GM19467 (cell line): Measurements from ENCODE around the gene KCND1.

Experiments
- ATAC-seq: cut with Tn5 transposase; IDR thresholded peaks from one replicate; pipeline ENCODE4 v1.9.1; 2021; ENCODE audit warnings: mild to moderate bottlenecking, moderate library complexity; ENCODE audit not compliant: unreplicated experiment

KCND1 gene

DNA sequence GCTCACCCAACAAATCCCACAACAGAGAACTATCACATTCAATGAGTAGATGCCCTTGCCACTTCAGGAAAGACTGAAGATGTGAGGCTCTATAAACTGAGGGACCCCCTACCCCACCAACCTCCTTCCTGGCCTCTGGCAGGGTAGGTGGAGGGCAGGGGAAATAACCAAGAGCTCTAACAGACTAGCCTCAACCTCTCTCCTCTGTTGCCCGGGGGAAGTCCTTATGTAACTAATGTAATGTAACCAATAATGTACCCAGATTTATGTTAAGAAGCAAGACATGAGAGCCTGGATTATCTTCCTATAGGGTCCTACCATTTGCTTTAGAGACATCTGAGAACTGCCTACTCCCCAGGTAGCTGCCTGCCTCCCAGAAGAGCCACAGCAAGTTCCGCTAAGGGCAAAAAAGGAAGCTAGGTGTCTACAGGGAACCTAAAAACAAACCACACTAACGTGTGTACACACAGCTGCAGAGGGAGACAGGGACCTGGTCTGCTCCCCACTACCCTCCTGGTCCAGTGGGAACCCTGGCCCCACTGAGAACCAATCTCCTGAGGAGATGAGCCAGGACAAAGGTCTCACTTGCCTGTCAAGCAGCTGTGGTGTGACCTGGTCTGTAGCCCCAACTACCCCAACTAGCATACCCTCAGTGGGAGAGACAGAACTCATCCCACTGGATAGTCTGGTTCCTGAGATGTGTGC lies 32.0 kb downstream of the KCND1 start:
- no peak for ATAC-seq

DNA sequence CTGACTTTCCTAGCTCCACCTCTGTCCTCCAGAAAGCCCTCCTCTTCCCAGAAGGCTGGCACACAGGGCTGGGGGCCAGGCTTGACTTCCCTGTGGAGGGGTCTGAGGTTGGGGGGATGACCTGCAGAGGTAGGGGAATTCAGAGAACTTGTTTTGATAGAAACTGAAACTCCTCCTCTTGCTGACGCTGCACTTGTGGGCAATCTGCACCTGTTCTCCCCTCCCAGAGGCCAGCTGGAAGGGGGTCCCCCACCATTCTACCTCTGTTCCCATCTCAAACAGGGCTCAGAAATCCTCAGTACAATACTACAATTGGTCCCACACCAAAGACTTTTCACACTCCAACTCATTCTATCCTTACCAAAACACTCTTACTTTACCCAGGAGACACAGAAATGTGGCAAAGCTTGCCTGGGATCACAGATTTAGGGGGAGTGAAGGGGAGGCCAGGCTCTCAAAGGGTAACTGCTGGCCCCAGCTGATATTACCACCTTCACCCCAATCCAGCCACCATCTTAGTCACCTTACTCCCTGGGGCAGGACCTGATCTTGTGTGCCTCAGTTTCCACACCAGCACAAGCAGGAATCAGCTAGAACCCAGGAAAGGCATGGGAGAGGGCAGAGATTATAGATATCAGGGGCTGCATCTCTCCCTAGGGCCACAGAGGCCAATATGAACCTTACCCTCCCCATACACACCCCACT lies 32.8 kb downstream of the KCND1 start:
- peak; percentile 56 for ATAC-seq

DNA sequence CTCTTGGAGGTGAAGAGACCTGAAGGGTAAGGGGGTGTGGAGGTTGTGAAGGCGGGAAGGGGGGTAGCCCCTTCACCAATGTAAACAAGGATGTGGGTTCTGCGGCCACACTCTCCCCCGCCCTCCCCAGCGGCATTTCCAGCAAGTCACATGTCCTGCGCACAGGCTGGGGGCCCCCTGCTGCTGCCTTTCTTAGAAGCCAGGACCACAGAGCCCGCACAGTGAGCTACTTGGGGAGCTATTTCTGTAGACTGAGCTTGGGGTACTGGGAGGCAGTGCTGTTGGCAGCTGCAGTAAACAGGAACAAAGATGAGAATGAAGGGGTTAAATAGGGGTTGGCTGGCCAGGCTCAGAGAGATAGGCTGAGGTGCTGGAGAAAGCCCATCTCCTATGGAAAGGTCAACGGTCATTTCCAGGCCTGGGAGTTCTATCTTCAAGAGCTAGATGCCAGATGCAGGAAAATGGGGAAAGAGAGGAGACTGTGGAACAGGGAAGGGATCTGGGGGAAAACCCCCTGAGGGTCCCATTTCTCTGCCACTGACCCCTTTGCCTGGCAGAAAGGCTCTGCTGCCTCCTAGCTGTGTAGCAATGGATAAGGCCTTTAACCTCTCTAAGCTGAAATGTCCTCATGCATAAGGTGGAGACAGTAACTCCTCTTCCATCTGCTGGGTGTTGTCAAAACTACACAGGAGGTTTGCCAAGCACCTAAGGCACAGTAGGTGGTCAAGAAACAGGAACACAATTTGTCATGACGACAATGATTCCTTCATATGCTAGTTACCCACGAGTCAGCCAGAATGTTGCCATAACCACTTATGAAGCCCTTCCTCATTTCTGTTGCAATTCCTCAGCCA lies 34.4 kb downstream of the KCND1 start:
- peak; percentile 39 for ATAC-seq

DNA sequence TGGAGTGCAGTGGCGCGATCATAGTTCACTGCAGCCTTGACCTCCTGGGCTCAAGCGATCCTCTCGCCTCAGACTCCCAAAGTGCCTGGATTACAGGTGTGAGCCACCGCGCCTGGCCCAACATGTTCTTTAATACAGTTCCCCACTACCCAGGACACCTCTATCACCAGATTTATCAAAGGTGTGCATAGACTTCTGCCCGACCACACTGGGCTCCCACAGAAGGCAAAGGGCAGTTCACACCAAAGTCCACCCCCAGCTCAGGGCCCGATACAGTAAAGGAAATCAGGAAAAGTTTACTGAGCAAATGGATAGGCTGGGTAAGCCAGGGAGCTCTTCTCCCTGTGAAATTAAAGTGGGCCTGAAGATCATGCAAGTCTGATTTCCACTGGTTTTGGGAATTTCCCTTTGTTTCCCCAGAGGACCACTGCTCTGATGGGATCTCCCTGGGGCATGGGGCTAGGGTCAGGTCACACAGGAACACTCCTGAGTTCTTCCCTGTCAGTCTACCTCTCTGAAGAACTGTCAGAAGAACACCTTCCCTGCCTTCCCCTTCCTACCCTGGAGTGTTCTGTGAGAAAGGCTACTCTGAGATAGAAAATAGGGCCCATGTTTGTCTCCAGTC lies 35.1 kb downstream of the KCND1 start:
- no peak for ATAC-seq

DNA sequence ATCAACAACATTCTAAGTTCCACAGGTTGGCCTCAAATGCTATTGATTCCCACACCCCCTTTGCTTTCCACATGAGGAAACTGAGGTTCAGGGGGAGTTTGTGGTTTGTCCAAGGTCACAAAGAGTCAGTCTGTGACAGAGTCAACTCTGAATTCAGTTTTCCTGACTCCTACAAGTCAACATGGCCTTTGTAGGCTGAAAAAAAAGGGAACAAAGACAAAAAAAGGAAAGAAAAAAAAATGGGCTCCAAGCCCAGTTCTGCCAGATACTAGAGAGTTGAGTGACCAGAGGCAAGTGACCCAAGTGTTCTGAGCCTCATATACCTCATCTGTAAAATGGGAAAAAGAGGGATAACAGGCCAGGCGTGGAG lies 36.4 kb downstream of the KCND1 start:
- ATAC-seq: no peak

DNA sequence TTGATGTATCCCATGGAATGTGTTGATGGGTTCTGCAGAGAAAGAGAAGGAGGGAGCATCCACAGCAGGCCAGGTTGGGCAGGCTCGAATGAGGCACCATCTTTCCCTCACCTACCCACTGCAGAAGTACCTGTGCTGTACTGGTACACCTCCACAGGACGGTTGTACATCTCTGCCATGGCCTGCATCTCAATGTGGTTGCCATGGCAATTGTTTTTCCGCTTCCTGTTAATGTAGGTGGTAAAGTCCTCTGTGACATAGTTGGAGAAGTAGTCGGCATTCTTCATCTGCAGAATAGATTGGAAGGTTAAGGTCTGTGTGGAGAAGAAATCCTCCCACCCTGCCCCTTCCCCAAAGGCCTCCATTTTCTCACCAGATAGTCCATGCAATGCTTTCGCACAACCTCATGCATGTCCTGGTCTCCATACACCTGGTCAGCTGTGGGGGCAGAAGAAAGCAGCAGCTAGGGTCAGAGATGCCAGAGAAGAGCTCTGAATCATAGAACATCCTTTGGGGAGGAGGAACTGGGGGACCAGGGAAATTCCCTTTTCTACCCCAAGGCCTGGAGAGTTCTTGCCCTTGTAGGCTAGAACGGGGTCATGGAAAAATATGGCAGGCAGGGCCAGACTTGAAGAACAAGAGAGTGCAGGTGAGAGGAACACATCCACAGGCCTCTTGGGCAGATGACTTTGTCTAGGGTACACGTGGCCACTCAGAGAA lies 36.9 kb downstream of the KCND1 start:
- ATAC-seq: no peak

DNA sequence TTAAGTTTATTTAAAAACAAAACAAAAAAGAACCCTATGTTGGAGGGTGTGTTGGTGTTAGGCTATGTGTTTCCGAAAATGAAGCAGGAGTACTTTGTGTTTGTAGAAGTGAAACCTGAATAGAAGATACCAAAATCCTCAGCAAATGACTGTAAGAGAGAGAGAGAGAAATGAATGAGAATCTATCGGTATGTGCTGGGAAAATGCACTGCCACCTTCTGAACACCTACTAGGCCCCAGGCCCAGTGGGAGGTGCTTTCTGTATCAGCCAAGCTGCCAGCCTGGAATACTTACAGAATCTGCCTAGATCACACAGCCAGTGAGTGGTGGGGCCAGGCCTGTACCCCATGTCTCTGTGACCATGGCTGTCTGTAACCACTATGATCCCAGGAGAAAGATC lies 37.9 kb downstream of the KCND1 start:
- ATAC-seq: no peak

DNA sequence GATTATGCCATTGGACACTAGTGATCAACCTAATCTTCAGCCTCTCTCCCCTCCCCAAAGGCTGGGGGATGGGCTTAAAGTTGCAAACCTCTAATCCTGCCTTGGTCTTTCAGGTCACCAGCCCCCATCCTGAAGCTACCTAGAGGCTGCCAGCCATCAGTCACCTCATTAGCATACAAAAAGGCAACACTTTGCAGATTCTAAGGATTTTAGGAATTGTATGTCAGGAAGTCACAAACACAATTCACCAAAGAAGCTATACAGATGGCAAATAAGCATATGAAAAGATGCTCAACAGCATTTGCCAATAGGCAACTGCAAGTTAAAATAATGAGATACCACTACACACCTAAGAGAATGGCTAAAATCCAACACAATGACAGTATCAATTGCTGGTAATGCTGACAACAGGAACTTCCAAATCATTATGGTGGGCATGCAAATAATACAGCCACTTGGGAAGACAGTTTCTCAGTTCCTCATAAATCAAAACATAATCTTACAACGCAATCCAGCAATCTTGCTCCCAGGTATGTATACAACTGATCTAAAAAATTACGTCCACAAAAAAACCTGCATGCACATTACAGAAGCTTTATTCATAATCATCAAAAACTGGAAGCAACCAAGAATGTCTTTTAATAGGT lies 43.8 kb downstream of the KCND1 start:
- ATAC-seq: no peak

DNA sequence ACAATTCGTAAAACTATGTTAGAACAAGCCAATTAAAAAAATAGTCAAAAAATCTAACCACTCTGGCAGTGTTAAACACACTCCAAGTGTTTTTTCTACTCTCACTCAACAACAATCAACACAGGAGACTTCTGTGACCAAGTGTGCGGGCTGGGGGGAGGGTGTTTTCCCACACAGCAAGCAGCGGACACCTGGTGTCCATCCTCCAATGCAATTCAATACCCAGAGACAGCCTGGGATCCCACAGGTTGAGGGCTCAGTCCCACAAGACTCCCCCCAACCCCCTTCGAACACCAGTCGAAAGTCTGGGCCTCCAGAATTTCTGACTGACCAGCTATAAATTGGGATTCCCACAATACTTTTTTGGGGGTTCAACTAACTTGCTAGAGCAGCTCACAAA lies 44.5 kb downstream of the KCND1 start:
- ATAC-seq: no peak

DNA sequence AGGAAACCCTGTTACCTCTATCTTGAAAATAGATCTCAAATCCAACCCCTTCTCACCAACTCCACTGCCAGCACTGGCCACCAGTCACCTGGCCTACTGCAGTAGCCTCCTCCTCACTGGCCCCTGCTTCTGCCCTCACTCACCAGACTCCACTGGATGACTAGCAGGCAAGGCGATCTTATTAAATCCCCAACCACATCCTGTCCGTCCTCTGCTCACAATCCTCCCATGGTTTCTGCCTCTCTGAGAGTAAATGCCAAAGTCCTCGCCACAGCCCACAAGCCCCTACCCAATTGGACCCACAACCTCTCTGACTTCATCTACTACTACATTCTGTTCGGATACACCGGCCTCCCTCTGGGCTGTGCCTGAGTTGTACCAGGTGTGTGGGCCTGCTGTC lies 47.4 kb downstream of the KCND1 start:
- no peak for ATAC-seq

DNA sequence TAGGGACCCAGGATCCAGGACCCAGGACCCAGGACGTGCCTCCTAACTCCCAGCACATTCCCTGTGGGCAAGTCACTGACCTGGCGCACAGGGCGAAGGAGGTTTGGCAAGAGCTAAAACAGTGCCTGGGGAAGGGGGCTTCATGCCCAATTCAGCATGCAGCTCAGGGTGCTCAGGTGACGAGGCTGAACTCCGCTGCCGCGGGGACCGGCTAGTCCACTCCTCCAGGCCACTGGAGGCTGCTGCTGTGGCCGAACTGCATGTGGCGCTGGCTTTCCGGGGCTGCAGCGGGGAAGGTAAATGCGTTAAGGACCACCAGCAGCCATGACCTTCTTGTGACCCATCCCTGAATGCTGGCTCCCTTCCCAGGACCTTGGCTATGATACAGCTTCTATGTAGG lies 47.9 kb downstream of the KCND1 start:
- no peak for ATAC-seq

DNA sequence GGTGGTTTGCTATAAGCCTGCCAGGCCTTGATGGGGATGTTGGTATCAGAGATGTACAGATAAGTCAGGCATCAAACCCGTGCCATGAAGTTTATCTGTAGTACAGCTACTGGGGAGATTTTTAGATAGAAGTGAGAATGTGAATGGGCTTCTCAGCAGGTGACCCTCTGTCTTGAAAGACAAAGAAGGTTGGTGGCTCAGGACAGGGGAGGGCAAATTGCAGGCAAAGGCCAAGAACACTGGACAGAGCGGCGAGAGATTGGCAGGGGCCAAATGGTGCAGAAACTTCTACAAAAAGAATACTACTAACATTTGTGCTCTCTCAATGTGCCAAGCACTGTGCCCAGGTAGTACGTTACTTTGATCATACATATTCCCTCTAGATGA lies 50.9 kb downstream of the KCND1 start:
- no peak for ATAC-seq

DNA sequence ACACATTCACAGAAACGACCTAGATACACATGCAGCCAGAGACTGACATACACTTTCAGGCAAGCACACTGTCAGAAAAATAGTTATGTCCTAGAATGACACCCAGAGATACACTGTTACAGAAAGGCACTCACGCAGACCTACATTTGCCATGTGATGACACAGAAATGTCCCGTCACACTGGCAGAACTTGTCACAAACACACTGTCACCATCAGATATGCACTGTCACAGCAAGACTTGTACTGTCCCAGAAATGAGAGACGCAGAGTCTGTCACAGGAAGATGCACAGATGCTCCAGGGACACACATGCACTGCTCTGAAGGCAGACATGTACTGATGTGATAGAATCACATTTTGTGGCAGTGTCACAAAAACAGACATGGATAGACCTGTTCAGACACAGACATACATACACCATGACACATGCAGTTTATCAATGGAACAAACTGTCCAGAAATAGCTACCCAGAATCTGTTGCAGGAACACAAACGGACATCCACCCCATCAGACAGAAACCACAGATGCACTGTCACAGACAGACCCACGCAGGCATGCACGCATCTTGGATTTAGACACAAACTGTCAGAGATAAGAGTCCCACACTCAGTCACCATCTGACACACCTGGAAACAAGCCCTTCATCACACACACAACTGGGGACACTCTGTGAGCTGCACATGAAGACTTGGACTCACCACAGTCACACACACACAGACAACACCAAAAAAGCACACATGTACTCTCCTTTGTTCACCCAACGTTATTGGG lies 51.5 kb downstream of the KCND1 start:
- ATAC-seq: no peak

DNA sequence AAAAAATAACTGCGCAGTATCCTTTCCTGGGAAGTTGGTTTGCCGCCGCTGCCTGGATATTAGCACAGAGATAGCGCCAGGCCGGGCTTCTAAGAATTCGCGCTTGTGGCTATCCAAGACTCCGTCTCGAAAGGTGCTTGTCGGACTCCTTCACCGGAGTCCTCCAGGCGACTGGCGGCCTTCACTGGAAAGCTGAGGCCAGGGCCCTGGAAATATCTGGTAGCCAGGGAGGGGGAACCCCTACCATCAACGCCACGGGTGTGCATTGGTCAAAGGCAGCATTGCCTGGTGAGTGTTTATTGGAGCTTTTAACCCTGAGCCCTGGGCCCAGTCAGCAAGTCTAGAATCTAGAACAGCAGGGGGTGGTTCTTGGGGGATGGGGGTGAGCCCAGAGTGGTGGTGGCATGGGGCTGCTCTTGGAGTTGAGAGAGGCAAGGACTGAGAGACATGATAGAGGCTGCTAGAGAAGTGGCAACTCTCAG lies 52.2 kb downstream of the KCND1 start:
- no peak for ATAC-seq

DNA sequence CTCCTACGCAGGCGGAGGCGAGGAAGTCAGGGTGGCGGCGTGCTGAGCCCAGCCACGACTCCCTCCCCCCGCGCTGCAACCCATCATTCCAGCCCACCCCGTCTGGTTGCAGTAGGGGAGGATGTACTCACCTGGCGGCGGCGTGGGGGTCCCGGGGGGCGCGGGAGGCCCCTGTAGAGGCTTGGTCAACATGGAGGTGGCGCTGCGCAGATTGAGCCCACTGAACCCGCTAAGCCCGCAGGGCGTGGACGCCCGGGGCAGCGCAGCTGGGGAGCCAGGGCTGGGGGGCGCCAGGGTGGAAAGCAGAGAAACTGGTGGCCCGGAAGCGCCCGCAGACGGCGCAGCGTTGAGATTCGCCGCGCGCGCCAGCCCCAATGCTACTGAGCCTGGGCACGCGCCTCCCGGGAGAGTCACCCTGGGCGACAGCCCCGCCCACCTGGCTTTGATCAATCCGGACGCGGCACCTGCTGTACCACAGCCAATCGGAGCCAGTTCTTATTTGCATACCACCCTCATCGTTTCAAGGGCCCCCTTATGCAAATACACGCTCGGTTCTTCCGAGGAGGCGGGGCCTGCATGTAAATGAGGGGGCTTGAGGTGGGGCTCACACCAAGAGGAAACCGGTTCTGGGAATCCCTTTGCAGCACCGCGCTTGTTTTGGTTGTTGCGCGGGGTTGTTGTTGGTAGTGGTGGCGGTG lies 52.9 kb downstream of the KCND1 start, which contains the start of gene PIM2:
Gene PIM2 (minus strand): TSS at position 382 of the 698 bp plus-strand sequence. CDS start 190 bp downstream, at position 192.
- ATAC-seq: peak; percentile 69

DNA sequence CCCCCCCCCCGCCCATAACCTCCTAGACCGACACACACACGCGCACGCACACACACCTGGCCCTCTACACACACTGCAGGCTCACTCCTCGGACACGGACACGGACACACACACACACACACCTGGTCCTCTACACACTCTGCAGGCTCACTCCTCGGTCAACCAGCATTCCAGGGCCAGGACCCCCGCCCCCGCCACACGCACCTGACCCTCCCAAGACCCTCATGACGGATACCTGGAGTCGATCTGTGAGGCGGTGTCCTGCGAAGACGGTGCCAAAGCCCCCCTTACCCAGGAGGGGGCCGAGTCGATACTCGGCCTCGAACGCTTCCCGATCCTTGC lies 53.4 kb downstream of the KCND1 start:
- no peak for ATAC-seq

DNA sequence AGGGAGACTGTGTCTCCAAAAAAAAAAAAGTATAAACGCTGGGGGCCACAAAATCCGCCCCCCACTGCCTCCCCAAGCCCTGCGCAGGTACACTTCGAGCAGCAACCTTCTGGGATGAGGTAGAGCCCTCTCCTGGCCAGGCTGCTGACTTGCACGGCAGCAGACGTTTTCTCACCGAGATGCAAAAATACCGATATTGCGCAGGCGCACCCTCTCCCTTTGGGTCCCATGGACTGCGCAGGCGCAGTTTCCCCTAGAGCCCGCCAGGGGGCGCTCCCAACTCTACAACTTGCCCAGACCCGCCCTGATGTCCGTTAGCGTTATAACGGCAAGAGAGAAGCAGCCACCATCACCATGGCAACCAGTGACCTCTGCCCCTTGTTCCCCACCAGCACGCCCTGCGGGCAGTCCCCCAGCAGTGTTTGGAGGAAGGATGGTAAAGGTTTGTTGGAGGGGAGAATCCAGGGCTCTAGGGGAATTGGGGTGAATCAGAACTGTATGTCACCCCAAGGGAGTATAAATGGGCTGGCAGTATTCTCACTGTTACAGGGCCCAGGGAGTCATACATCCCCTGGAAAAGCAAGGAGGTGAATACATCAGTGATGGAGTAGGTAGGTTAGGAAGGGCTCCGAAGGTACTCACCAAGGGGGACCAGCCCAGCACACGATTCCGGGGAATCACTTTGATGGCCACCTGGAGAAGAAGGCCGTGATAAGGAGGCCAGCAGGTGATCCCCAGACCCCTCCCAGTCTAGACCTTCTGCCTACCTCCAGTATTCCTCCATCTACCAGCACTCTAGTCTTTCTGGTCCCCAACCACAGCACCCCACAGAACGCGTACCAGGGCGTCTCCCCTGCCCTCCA lies 54.3 kb downstream of the KCND1 start:
- ATAC-seq: peak; percentile 39
